ENCODE measurements around the gene STRBP. TPM values are rescaled to one million over a fixed set of nuclear protein-coding genes. Genes with fewer than 3 reads are reported as not detected.
"Not testable (repeated sequence)": the region's sequence is repeated elsewhere in the genome, so short reads cannot be mapped to it uniquely, and the experiment has no call there.

STRBP gene
- total and polyA plus RNA-seq, 12 donors: 10.5 to 22.2 (median 13.8) TPM

GRCh38 chr9:123250504-123250903 lies 17.9 kb downstream of the STRBP start:
- H3K9me3 ChIP-seq: peaks cover 0 to 11% (median 0%) of the 10 kb centered on the region in 11 donors
- no peak for TF ChIP-seq CTCF (IDR thresholded peaks at IDR 0.05)
- no peak for DNase-seq
- no peaks in the 10 kb centered on the region for H3K27me3 ChIP-seq
- WGBS, 2 donors: 87 to 97% methylated on average over 1 of the region's 1 CpG
- no peaks in the 10 kb centered on the region for H3K36me3 ChIP-seq
- peaks cover 0 to 18% (median 5%) of the 10 kb centered on the region in 9 donors for H3K4me1 ChIP-seq
- no peak overlapping the region for H3K4me3 ChIP-seq
- no peak overlapping the region for H3K27ac ChIP-seq
- no peak for ATAC-seq
- intact Hi-C loops (cut with DNase I): no loop called here

GRCh38 chr9:123249162-123249561 lies 19.2 kb downstream of the STRBP start:
- H3K27ac ChIP-seq; intact Hi-C loops (cut with DNase I); ATAC-seq; H3K27me3 ChIP-seq; H3K36me3 ChIP-seq; H3K4me3 ChIP-seq; DNase-seq: not testable (repeated sequence)
- peaks cover 0 to 18% (median 5%) of the 10 kb centered on the region in 9 donors for H3K4me1 ChIP-seq
- WGBS, 2 donors: 96 to 99% methylated on average over 4 of the region's 4 CpGs
- peaks cover 0 to 11% (median 0%) of the 10 kb centered on the region in 11 donors for H3K9me3 ChIP-seq

GRCh38 chr9:123248630-123249029 lies 19.8 kb downstream of the STRBP start:
- DNase-seq (no peak), ATAC-seq (no peak)
- Histone ChIP-seq H3K9me3 (peaks cover 0 to 8% (median 0%) of the 10 kb centered on the region in 11 donors), H3K27me3 (no peaks in the 10 kb centered on the region), H3K36me3 (no peaks in the 10 kb centered on the region), H3K4me3 (no peak overlapping the region), H3K27ac (no peak overlapping the region), H3K4me1 (peaks cover 0 to 18% (median 5%) of the 10 kb centered on the region in 9 donors)
- WGBS, 2 donors: 86 to 94% methylated on average over 2 of the region's 2 CpGs
- no peak for TF ChIP-seq CTCF (IDR thresholded peaks at IDR 0.05)
- intact Hi-C loops (cut with DNase I): no loop called here

- peaks cover 0 to 13% (median 1%) of the 10 kb centered on the region in 9 donors for H3K4me1 ChIP-seq
- intact Hi-C loops (cut with DNase I): no loop called here
- no peaks in the 10 kb centered on the region for H3K27me3 ChIP-seq
- no peaks in the 10 kb centered on the region for H3K36me3 ChIP-seq
- no peak overlapping the region for H3K4me3 ChIP-seq
- ATAC-seq: no peak
- DNase-seq: no peak
- no peak for TF ChIP-seq CTCF (IDR thresholded peaks at IDR 0.05)
- no peaks in the 10 kb centered on the region for H3K9me3 ChIP-seq
- H3K27ac ChIP-seq: no peak overlapping the region
These were observed 21.9 kb downstream of the STRBP start for GRCh38 chr9:123246534-123246933.

GRCh38 chr9:123239726-123240125 lies 28.7 kb downstream of the STRBP start:
- intact Hi-C loops (cut with DNase I): no loop called here
- Histone ChIP-seq H3K9me3 (no peaks in the 10 kb centered on the region), H3K4me1 (peaks cover 0 to 8% (median 0%) of the 10 kb centered on the region in 9 donors), H3K4me3 (no peak overlapping the region), H3K36me3 (no peaks in the 10 kb centered on the region), H3K27ac (no peak overlapping the region), H3K27me3 (no peaks in the 10 kb centered on the region)
- TF ChIP-seq CTCF (IDR thresholded peaks at IDR 0.05): no peak
- ATAC-seq (no peak), DNase-seq (no peak)
- WGBS, 2 donors: 91 to 96% methylated on average over 1 of the region's 1 CpG

Data from heart right ventricle (tissue), 16 donors.